Nephron (organoid): ENCODE measurements around the gene SLC38A8.

ENCODE experiments used
- H3K27ac Mint-ChIP-seq, 3 experiments: 2 replicates each; pipeline ENCODE4 v1.8.0; 2020; ENCODE audit warnings: mixed read lengths in 3 of 3, mild to moderate bottlenecking in 2 of 3, moderate library complexity in 1 of 3
- H3K27me3 Mint-ChIP-seq: 2 replicates; pipeline ENCODE4 v1.8.0; 2021; ENCODE audit warnings: low read depth, mild to moderate bottlenecking, moderate library complexity, mixed read lengths
- H3K36me3 Mint-ChIP-seq: 2 replicates; pipeline ENCODE4 v1.8.0; 2020; ENCODE audit warnings: low read depth, mixed read lengths
- H3K4me1 Mint-ChIP-seq: 2 replicates; pipeline ENCODE4 v1.8.0; 2020; ENCODE audit warnings: mixed read lengths
- H3K4me3 Mint-ChIP-seq, 3 experiments: 2 replicates each; pipeline ENCODE4 v1.8.0; 2020; ENCODE audit warnings: mild to moderate bottlenecking in 3 of 3, mixed read lengths in 3 of 3, moderate library complexity in 2 of 3
- H3K9me3 Mint-ChIP-seq: 2 replicates; pipeline ENCODE4 v1.8.0; 2020; ENCODE audit warnings: mixed read lengths
- CTCF ChIP-seq, 3 experiments: fragments of 200-600 bp; sonication (generic); IDR thresholded peaks; one replicate each; pipeline ENCODE4 v1.5.0; 2021; ENCODE audit warnings: antibody characterized with exemption in 3 of 3; ENCODE audit not compliant: unreplicated experiment in 3 of 3

Gene SLC38A8

DNA sequence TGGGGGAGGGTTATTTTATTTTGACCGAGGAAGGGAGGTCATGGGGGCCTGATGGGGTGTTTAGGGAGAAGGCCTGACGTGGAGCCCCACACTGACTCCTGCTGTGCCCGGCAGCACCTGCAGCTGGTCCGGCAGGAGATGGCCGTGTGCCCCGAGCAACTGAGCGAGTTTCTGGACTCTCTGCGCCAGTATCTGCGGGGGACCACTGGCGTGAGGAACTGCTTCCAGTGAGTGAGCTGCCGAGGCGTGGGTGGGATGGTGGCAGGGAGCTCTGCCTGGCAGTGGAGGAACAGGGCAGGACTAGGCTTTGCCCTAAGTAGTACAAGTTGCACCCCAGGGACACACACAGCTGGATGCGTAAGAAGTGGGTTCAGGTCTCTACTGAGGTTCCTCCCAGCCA is 44.5 kb downstream of the SLC38A8 start:
- Mint-ChIP-seq H3K9me3 (no peaks in the 10 kb centered on the region), H3K27me3 (peaks cover 23% of the 10 kb centered on the region), H3K36me3 (no peaks in the 10 kb centered on the region), H3K27ac (no peak overlapping the region), H3K4me3 (no peak overlapping the region), H3K4me1 (peaks cover 20% of the 10 kb centered on the region)
- no peak for TF ChIP-seq CTCF (IDR thresholded peaks at IDR 0.05; ENCODE audit: unreplicated experiment in 3 of 3)

GRCh38 chr16:83996481-83997252 is 45.9 kb downstream of the SLC38A8 start:
- H3K4me3 Mint-ChIP-seq: no peak overlapping the region
- H3K27ac Mint-ChIP-seq: no peak overlapping the region
- no peaks in the 10 kb centered on the region for H3K9me3 Mint-ChIP-seq
- peaks cover 34% of the 10 kb centered on the region for H3K4me1 Mint-ChIP-seq
- peaks cover 13% of the 10 kb centered on the region for H3K27me3 Mint-ChIP-seq
- H3K36me3 Mint-ChIP-seq: no peaks in the 10 kb centered on the region
- TF ChIP-seq CTCF (IDR thresholded peaks at IDR 0.05; ENCODE audit: unreplicated experiment in 3 of 3): no peak

DNA sequence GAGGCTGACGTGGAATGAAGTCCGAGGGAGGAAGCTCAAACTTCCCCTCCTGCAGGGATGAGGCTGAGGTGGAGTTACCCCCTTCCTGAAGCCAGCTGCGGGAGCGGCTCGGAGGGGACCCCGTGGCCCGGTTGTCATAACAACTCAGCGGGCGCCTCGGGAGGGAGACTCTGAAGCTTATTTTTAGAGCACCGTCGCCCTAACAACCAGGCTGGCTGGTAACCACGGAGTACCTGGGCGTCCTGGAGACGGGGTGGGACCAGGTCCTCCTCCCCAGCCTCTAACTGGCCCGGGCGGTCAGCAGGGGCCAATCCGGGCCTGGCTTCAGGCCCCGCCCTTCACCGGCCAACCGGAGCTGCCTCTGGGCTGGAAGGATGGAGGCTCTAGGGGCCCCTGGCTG is 46.8 kb downstream of the SLC38A8 start:
- H3K9me3 Mint-ChIP-seq: no peaks in the 10 kb centered on the region

GRCh38 chr16:83994703-83995102 is 47.9 kb downstream of the SLC38A8 start:
- Mint-ChIP-seq H3K9me3 (no peaks in the 10 kb centered on the region), H3K4me1 (peaks cover 35% of the 10 kb centered on the region), H3K36me3 (no peaks in the 10 kb centered on the region), H3K27ac (peak overlapping the region in 1 of 3 experiments; percentile 81), H3K27me3 (peaks cover 17% of the 10 kb centered on the region), H3K4me3 (no peak overlapping the region)
- no peak for TF ChIP-seq CTCF (IDR thresholded peaks at IDR 0.05; ENCODE audit: unreplicated experiment in 3 of 3)

More for the DNA sequence above, 46.8 kb downstream of the SLC38A8 start:
- Mint-ChIP-seq H3K4me1 (peaks cover 35% of the 10 kb centered on the region), H3K27me3 (peaks cover 13% of the 10 kb centered on the region), H3K36me3 (no peaks in the 10 kb centered on the region), H3K4me3 (peak overlapping the region in 1 of 3 experiments; percentile 52), H3K27ac (peak overlapping the region in 1 of 3 experiments; percentile 81)
- TF ChIP-seq CTCF (IDR thresholded peaks at IDR 0.05; ENCODE audit: unreplicated experiment in 3 of 3): no peak

DNA sequence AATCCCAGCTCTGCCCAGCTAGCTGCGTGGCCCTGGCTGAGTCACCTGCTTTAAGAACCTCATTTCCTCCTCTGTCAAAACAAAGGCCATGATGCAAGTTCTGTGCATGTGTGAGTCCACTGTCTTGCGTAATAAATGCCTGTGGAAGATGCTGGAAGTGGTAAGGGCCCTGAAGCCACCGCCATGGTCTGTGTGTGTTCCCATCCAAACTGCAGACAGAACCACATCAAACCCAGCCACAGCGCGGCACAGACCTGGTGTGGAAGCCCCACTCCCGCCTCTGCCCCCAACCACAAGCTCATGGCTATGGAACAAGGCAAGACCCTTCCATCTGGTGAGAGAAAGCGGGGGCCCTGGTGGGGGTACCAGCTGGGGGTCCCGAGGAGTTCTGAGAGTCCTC is 48.5 kb downstream of the SLC38A8 start:
- peaks cover 35% of the 10 kb centered on the region for H3K4me1 Mint-ChIP-seq
- H3K27ac Mint-ChIP-seq: no peak overlapping the region
- H3K27me3 Mint-ChIP-seq: peaks cover 19% of the 10 kb centered on the region
- H3K36me3 Mint-ChIP-seq: no peaks in the 10 kb centered on the region
- H3K4me3 Mint-ChIP-seq: no peak overlapping the region
- no peaks in the 10 kb centered on the region for H3K9me3 Mint-ChIP-seq
- no peak for TF ChIP-seq CTCF (IDR thresholded peaks at IDR 0.05; ENCODE audit: unreplicated experiment in 3 of 3)

DNA sequence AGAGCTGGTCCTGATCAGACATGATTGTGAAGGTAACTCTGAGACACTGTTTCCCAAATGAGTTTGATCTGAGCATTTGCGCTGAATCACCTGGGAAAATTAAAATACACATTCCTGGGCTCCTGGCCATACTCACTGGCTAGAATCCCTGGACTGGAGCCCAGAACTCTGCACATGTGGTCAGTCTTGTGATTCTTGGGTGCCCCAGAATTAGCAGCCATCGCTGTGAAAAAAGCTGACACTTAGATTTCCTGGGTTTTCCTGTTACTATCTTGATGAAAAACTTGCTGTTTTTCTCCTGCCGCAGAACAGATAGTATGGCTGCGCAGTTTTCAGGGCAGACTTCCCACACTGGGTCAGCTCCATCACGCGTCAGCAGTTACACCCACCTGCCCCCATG is 50.0 kb downstream of the SLC38A8 start:
- H3K27me3 Mint-ChIP-seq: peaks cover 19% of the 10 kb centered on the region
- H3K9me3 Mint-ChIP-seq: no peaks in the 10 kb centered on the region
- H3K36me3 Mint-ChIP-seq: no peaks in the 10 kb centered on the region
- no peak overlapping the region for H3K4me3 Mint-ChIP-seq
- H3K27ac Mint-ChIP-seq: peak overlapping the region; percentile 73 to 91 (median 76)
- H3K4me1 Mint-ChIP-seq: peaks cover 35% of the 10 kb centered on the region
- TF ChIP-seq CTCF (IDR thresholded peaks at IDR 0.05; ENCODE audit: unreplicated experiment in 3 of 3): no peak
